Fibroblast of pulmonary artery (primary cell): ENCODE measurements around the gene GRIK1.

Experiments
- DNase-seq: peaks from one replicate; pipeline ENCODE4 v3.0.0-alpha.2; 2010; ENCODE audit warnings: low read depth
- H3K4me3 ChIP-seq: replicated peaks from 2 replicates; pipeline ENCODE4 v1.5.1; 2011; ENCODE audit warnings: low read depth, mild to moderate bottlenecking, control low read depth, low read length, moderate library complexity
- TF ChIP-seq, protein P1 (sequence below): IDR thresholded peaks from 2 replicates; pipeline ENCODE4 v1.5.1; 2011; ENCODE audit warnings: mild to moderate bottlenecking, control low read depth, low read length, inconsistent platforms; ENCODE audit errors: missing control alignments

Gene GRIK1

DNA sequence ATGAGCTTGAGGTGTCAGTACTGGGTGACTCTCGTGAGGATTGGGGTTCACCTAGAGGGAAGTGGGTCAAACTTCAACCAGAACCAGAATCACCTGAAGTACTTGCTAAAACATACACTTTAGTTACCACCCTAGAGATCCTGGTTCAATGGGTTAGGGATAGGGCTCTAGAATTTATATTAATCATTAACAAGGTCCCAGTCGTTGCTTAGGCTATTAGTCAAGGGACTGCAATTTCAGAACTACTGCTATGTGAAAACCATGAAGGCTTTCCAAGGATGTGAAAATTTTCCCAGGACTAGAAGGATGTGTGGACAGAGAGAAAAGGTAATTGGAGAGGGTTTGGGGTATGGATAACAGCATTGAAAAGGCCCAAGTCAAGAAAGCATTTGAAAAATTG, 162.6 kb downstream of the GRIK1 start:
- TF ChIP-seq, protein P1, sequence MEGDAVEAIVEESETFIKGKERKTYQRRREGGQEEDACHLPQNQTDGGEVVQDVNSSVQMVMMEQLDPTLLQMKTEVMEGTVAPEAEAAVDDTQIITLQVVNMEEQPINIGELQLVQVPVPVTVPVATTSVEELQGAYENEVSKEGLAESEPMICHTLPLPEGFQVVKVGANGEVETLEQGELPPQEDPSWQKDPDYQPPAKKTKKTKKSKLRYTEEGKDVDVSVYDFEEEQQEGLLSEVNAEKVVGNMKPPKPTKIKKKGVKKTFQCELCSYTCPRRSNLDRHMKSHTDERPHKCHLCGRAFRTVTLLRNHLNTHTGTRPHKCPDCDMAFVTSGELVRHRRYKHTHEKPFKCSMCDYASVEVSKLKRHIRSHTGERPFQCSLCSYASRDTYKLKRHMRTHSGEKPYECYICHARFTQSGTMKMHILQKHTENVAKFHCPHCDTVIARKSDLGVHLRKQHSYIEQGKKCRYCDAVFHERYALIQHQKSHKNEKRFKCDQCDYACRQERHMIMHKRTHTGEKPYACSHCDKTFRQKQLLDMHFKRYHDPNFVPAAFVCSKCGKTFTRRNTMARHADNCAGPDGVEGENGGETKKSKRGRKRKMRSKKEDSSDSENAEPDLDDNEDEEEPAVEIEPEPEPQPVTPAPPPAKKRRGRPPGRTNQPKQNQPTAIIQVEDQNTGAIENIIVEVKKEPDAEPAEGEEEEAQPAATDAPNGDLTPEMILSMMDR = no peak
- H3K4me3 ChIP-seq = no peak overlapping the region
- DNase-seq = no peak

DNA sequence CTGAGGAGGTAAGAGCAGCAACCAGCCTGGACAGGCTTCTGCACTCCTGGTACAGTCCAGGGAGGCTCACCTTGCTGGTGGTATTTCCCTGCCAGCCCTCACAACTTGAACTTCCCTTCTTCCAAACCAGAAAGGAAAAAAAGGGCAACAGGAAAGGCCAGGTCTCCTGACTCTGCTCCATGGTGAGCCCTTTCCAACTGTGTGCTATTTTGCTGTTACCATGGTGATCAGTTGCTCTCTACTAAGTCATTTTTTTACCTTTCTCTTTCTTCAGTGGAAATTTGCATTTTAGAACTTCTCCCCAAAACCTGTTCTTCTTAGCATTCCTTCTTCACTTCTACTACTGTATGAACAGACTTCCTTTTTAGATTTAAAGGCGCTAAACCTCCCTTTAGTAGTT, 164.3 kb downstream of the GRIK1 start:
- H3K4me3 ChIP-seq = no peak overlapping the region
- DNase-seq = no peak
- TF ChIP-seq, protein P1 = no peak

DNA sequence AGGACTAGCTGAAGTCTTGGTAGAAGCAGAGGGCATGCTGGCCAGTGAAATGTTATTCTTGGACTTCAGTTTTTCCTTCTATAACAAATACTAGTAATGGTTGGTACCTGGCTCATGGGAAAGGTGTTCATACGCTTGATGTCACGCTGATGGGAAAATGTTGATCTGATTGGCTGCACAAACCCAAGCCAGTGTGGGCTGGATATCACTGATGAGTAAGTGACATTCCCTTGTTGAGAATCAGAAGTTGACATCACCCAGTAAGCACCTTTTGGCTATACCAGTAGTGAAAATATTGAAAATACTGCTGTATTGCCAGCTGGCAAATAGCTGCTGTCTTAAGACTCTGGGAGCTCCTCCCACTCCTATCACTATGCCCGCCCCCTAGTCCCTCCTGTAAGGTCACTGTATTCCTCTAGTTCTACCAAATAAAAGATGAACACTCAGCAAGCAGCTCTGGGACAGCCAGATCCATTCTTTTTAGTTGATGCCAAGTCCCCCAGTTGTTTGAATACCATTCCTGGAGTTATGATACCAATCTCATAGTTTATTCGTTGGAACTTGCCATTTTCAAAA, 168.2 kb downstream of the GRIK1 start:
- TF ChIP-seq, protein P1 = no peak
- DNase-seq = no peak

DNA sequence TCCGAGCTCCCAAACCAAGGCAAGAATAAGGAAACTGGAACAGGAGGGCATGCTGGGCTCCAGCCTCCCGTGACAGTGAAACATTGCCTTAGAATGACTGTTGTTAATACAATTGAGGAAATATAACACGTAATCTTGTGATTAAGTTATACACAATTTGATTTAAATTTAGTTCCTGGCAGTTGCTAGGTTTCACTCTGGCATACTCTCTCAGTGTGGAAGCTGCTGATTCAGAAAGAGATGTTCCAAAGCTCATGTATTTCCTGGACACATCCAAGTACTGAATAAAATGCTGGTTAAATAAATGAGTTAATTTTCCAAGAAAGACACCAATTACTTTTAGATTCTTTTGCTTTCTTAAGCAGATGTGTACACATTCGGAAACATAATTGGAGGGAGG, 176.1 kb downstream of the GRIK1 start:
- TF ChIP-seq, protein P1 = no peak
- no peak for DNase-seq
- H3K4me3 ChIP-seq = no peak overlapping the region

More for the DNA sequence above, 168.2 kb downstream of the GRIK1 start:
- no peak overlapping the region for H3K4me3 ChIP-seq

DNA sequence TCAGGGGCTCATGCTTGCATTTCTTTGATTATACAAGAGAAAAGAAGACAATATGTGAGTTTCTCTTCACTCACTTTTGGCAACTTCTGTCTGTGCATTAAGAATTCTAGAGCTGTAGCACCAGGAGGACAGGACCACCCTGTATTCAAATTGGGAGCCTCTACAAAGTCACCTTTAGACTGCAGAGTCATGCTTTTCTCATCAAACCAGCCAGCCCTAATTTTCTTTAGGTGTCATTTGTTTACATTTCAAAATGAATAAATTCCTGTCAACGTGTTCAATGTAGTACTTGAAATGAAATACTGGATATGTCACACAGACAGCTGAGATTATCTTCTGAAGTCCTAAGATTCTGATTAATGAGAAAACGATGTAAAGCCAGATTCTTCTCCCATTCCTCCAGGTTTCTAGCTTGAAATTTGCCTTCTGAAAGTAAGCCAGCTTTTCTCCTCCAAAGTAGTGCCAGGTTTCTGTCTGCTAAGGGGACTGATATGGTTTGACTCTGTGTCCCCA, 177.2 kb downstream of the GRIK1 start:
- H3K4me3 ChIP-seq = no peak overlapping the region
- no peak for DNase-seq
- TF ChIP-seq, protein P1 = no peak

DNA sequence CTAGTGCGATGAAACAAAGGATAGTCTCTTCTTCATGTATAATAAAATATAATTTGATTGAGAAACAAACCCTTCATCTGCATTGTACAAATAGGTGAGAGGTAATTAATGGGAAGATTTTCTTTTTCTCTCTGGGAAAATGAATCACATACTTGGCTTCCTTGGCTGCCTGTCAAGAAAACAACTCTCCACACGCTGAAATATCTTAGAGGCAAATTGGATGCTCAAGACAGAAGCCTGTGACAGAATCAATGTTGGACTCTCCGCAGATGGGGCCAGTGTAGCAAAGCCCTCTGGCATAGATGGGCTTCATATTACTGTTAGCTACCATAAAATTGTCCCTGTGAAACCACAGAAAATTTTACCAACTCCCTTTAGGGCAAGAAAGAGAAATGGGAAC, 186.6 kb downstream of the GRIK1 start:
- peak; percentile 1 for DNase-seq
- TF ChIP-seq, protein P1 = no peak

DNA sequence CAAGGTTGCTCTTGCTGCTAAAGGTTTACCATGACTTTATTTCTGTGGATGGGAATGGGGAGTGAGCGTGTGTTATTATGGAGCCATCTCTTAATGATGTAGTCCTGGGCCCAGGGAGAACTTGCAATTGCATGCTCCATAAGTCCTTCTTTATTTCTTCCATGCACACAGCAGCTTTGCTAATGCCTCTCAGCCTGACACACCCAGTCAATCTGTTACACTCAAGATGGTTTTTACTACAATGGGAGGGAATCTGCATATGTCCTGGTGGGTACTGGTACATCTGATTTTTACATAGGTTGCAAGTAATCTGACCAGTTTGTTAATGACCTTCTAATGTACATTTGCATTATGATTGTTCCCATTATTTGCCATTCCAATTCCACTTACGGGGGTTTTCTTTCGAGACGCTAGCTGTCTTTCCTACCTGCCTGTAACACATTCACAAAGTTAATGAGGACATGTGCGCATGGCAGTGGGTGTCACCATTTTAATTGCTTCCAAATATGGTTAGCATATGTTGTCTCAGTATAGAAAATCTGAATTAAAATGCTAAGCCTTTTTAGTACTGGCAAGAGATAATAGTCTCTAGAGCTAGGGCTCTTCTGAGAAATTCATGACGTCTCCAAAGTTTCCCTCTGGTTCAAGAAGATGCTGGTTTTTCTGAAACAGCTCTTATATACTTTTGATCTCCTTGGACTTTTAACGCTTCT, 188.2 kb downstream of the GRIK1 start:
- TF ChIP-seq, protein P1 = no peak
- H3K4me3 ChIP-seq = no peak overlapping the region
- DNase-seq = no peak

More for the DNA sequence above, 186.6 kb downstream of the GRIK1 start:
- no peak overlapping the region for H3K4me3 ChIP-seq
